GM06990 (cell line): Measurements from ENCODE around the gene GSTA2.

ENCODE experiments used
- DNase-seq: peaks from one replicate; pipeline ENCODE4 v3.0.0-alpha.2; 2011; ENCODE audit not compliant: insufficient read length; ENCODE audit errors: extremely low read depth
- H3K27me3 ChIP-seq: replicated peaks from 2 replicates; pipeline ENCODE4 v1.6.0; 2011; ENCODE audit warnings: low read length; ENCODE audit not compliant: control insufficient read depth, insufficient read depth
- H3K36me3 ChIP-seq: 2 replicates; pipeline ENCODE4 v1.5.1; 2011; ENCODE audit warnings: low read length; ENCODE audit not compliant: control insufficient read depth, insufficient read depth
- H3K4me3 ChIP-seq: replicated peaks from 2 replicates; pipeline ENCODE4 v1.5.1; 2011; ENCODE audit warnings: low read depth, mild to moderate bottlenecking, control low read depth, low read length
- TF ChIP-seq, protein P1 (sequence below): IDR thresholded peaks from 2 replicates; pipeline ENCODE4 v1.5.1; 2011; ENCODE audit warnings: low read length, control low read depth, mild to moderate bottlenecking, inconsistent platforms; ENCODE audit not compliant: insufficient read depth, poor library complexity, severe bottlenecking

The GSTA2 gene

DNA sequence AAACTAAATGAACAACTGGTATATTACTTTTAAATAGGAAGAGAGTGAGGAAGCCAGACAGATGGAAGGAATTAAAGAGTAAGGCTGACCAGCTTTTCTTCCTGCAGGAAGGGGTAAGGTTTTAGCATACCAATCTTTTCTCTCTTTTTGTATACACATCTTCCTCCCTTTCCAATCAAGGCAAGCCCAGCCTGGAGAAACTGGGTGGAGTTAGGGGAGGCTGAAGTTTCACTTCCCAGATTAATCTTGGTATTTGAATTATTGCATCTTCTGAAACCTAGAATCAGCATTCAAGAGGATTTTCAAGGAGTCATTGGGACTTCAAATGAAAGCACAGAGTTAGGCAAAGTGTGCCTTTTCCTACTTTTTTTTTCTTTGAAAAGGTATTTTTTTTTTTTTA lies 59.2 kb downstream of the GSTA2 start:
- Histone ChIP-seq H3K4me3 (no peak overlapping the region), H3K36me3 (no peaks in the 10 kb centered on the region), H3K27me3 (no peaks in the 10 kb centered on the region; the same call in none of the 2 replicates)
- TF ChIP-seq, protein P1, sequence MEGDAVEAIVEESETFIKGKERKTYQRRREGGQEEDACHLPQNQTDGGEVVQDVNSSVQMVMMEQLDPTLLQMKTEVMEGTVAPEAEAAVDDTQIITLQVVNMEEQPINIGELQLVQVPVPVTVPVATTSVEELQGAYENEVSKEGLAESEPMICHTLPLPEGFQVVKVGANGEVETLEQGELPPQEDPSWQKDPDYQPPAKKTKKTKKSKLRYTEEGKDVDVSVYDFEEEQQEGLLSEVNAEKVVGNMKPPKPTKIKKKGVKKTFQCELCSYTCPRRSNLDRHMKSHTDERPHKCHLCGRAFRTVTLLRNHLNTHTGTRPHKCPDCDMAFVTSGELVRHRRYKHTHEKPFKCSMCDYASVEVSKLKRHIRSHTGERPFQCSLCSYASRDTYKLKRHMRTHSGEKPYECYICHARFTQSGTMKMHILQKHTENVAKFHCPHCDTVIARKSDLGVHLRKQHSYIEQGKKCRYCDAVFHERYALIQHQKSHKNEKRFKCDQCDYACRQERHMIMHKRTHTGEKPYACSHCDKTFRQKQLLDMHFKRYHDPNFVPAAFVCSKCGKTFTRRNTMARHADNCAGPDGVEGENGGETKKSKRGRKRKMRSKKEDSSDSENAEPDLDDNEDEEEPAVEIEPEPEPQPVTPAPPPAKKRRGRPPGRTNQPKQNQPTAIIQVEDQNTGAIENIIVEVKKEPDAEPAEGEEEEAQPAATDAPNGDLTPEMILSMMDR, result no peak
- DNase-seq, result no peak
